ENCODE data around the gene NCCRP1. TPM values are rescaled to one million over a fixed set of nuclear protein-coding genes. Genes with fewer than 3 reads are reported as not detected.

NCCRP1 gene
- total RNA-seq, 4 donors from 2014 or later = not detected

- TF ChIP-seq, protein P1, sequence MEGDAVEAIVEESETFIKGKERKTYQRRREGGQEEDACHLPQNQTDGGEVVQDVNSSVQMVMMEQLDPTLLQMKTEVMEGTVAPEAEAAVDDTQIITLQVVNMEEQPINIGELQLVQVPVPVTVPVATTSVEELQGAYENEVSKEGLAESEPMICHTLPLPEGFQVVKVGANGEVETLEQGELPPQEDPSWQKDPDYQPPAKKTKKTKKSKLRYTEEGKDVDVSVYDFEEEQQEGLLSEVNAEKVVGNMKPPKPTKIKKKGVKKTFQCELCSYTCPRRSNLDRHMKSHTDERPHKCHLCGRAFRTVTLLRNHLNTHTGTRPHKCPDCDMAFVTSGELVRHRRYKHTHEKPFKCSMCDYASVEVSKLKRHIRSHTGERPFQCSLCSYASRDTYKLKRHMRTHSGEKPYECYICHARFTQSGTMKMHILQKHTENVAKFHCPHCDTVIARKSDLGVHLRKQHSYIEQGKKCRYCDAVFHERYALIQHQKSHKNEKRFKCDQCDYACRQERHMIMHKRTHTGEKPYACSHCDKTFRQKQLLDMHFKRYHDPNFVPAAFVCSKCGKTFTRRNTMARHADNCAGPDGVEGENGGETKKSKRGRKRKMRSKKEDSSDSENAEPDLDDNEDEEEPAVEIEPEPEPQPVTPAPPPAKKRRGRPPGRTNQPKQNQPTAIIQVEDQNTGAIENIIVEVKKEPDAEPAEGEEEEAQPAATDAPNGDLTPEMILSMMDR (IDR thresholded peaks at IDR 0.05; ENCODE audit: low read depth) = no peak
Observed at GRCh38 chr19:39158646-39159260, 38.0 kb upstream of the NCCRP1 start.

DNA sequence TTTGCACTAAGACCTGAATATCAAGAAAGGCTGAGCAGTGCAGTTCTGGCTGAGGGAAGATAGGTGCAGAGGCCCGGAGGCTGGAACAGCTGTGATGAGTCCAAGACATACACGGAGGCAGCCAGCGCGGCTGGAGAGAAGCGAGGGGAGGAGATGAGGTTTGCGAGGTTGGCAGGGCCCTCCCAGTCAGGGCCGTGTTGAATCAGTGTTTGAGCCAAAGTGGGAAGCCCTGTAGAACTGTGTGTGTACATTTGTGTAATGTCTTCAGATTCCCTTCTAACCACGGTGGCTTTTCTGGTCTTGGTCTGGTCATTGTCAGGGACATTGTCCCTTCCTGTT lies 36.3 kb upstream of the NCCRP1 start:
- TF ChIP-seq, protein P1 (IDR thresholded peaks at IDR 0.05; ENCODE audit: low read depth) = no peak

- TF ChIP-seq, protein P1 (IDR thresholded peaks at IDR 0.05; ENCODE audit: low read depth) = no peak
Observed at GRCh38 chr19:39160889-39161672, 35.7 kb upstream of the NCCRP1 start.

- TF ChIP-seq, protein P1 (IDR thresholded peaks at IDR 0.05; ENCODE audit: low read depth) = no peak
Observed at GRCh38 chr19:39162441-39163043, 34.2 kb upstream of the NCCRP1 start.

- TF ChIP-seq, protein P1 (IDR thresholded peaks at IDR 0.05; ENCODE audit: low read depth) = no peak
Observed at GRCh38 chr19:39163621-39164020, 33.1 kb upstream of the NCCRP1 start.

GRCh38 chr19:39164289-39164688 lies 32.5 kb upstream of the NCCRP1 start:
- TF ChIP-seq, protein P1 (IDR thresholded peaks at IDR 0.05; ENCODE audit: low read depth) = no peak

- TF ChIP-seq, protein P1 (IDR thresholded peaks at IDR 0.05; ENCODE audit: low read depth) = no peak
Observed at GRCh38 chr19:39165857-39166256, 30.9 kb upstream of the NCCRP1 start.

Data from subcutaneous adipose tissue (tissue), 4 donors.